ENCODE data around the gene BCKDHB.

The BCKDHB gene

DNA sequence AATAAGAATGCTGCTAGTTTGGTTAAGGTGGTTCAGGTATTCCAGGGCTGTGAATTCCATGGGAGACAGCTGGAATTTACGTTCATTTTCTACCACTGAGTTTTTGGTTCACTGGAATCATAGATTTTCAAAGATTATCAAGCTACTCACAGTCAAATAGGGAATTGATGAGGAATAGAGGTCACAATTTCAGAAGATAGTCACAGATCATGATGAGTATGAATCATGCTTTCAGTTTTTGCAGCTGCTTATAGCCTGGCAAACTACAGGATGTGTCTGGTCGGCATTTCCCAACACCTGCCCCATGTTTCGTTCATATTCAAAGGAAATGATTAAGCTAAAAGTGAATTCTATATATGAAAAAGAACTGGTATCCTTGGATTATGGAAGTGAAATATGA lies 58.7 kb downstream of the BCKDHB start:
- no peak for TF ChIP-seq CREB1 (IDR thresholded peaks at IDR 0.05; ENCODE audit: low read depth)
- TF ChIP-seq CEBPB (IDR thresholded peaks at IDR 0.05): no peak
- TF ChIP-seq EP300 (IDR thresholded peaks at IDR 0.05; ENCODE audit: borderline replicate concordance): no peak
- no peak for TF ChIP-seq TAF1 (IDR thresholded peaks at IDR 0.05; ENCODE audit: low read depth)
- no peak for TF ChIP-seq TCF12 (IDR thresholded peaks at IDR 0.05; ENCODE audit: low read depth)
- TF ChIP-seq, protein P1, sequence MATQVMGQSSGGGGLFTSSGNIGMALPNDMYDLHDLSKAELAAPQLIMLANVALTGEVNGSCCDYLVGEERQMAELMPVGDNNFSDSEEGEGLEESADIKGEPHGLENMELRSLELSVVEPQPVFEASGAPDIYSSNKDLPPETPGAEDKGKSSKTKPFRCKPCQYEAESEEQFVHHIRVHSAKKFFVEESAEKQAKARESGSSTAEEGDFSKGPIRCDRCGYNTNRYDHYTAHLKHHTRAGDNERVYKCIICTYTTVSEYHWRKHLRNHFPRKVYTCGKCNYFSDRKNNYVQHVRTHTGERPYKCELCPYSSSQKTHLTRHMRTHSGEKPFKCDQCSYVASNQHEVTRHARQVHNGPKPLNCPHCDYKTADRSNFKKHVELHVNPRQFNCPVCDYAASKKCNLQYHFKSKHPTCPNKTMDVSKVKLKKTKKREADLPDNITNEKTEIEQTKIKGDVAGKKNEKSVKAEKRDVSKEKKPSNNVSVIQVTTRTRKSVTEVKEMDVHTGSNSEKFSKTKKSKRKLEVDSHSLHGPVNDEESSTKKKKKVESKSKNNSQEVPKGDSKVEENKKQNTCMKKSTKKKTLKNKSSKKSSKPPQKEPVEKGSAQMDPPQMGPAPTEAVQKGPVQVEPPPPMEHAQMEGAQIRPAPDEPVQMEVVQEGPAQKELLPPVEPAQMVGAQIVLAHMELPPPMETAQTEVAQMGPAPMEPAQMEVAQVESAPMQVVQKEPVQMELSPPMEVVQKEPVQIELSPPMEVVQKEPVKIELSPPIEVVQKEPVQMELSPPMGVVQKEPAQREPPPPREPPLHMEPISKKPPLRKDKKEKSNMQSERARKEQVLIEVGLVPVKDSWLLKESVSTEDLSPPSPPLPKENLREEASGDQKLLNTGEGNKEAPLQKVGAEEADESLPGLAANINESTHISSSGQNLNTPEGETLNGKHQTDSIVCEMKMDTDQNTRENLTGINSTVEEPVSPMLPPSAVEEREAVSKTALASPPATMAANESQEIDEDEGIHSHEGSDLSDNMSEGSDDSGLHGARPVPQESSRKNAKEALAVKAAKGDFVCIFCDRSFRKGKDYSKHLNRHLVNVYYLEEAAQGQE (IDR thresholded peaks at IDR 0.05; ENCODE audit: low read depth): no peak
- TF ChIP-seq FOXM1 (IDR thresholded peaks at IDR 0.05; ENCODE audit: borderline replicate concordance, low read depth): no peak
- TF ChIP-seq NFIC (IDR thresholded peaks at IDR 0.05): no peak
- TF ChIP-seq TEAD4 (IDR thresholded peaks at IDR 0.05): no peak

DNA sequence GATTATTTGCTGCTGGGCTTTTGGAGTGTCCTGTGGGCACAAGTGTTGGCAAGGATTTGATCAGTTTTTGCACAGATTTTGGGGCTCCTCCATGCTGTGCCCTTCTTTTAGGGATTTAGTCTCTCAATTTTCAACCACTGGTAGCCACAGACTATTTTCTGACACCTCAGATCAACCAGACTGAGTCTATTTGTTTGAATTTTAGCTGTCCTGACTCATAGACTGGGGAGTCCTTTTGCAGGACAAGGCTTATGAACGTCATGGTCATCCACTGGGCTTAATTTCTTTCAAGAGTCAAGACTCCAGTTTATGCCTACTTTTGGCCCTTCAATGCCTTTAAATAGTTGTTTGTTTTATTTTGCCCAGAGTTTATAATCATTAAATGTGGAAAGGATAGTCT lies 59.3 kb downstream of the BCKDHB start:
- TF ChIP-seq EGR1 (IDR thresholded peaks at IDR 0.05): no peak
- TF ChIP-seq EP300 (IDR thresholded peaks at IDR 0.05; ENCODE audit: borderline replicate concordance): no peak

DNA sequence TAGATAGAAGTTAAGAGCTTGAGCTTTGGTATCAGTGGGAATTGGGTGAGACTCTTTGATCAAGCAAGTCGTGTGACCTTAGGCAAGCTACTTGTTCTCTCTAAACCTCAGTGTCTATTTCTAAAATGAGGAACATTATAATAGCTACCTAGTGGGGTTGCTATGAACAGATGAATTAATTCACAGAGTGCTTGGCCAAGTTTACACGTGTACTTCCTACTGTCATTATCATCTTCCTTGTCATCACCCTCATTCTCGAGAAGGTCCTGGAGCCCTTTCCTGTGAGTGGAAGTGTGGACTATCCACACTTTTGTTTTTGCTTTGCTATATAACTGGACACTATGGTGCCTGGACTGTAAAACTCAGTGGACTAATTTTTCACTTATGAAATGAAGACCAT lies 64.0 kb downstream of the BCKDHB start:
- TF ChIP-seq EP300 (IDR thresholded peaks at IDR 0.05; ENCODE audit: borderline replicate concordance) (no peak), TAF1 (IDR thresholded peaks at IDR 0.05; ENCODE audit: low read depth) (no peak), YY1 (IDR thresholded peaks at IDR 0.05; ENCODE audit: low read depth) (no peak), CEBPB (IDR thresholded peaks at IDR 0.05) (no peak), FOXM1 (IDR thresholded peaks at IDR 0.05; ENCODE audit: borderline replicate concordance, low read depth) (no peak), CREB1 (IDR thresholded peaks at IDR 0.05; ENCODE audit: low read depth) (no peak), ZBTB7A (IDR thresholded peaks at IDR 0.05; ENCODE audit: low read depth) (no peak), TEAD4 (IDR thresholded peaks at IDR 0.05) (no peak), EGR1 (IDR thresholded peaks at IDR 0.05) (no peak), RAD21 (IDR thresholded peaks at IDR 0.05; ENCODE audit: low read depth) (no peak), TCF12 (IDR thresholded peaks at IDR 0.05; ENCODE audit: low read depth) (no peak), NFIC (IDR thresholded peaks at IDR 0.05) (no peak)
- TF ChIP-seq, protein P2, sequence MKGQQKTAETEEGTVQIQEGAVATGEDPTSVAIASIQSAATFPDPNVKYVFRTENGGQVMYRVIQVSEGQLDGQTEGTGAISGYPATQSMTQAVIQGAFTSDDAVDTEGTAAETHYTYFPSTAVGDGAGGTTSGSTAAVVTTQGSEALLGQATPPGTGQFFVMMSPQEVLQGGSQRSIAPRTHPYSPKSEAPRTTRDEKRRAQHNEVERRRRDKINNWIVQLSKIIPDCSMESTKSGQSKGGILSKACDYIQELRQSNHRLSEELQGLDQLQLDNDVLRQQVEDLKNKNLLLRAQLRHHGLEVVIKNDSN (IDR thresholded peaks at IDR 0.05): no peak
- TF ChIP-seq, protein P1 (IDR thresholded peaks at IDR 0.05; ENCODE audit: low read depth): no peak
- TF ChIP-seq, protein P3, sequence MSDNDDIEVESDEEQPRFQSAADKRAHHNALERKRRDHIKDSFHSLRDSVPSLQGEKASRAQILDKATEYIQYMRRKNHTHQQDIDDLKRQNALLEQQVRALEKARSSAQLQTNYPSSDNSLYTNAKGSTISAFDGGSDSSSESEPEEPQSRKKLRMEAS (IDR thresholded peaks at IDR 0.05): no peak

DNA sequence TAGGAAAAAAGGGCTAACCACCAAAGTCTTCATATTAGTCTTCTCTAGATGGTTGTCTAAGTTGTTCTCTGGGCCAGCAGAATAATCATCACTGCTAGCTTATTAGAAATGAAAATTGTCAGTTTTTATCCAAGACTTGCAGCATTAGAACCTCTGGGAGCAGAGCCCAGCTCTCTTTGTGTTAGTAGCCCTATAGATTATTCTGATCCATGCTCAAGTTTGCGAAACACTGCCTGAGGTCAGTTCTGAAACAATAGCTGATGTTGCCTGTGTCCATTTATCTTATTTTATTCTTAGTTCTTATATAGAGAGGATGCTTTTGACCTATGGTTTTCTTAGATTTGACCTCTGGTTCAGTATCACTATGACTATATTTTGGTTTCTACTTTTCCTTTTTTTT lies 66.9 kb downstream of the BCKDHB start:
- TF ChIP-seq RAD21 (IDR thresholded peaks at IDR 0.05; ENCODE audit: low read depth): no peak
- TF ChIP-seq EP300 (IDR thresholded peaks at IDR 0.05; ENCODE audit: borderline replicate concordance): no peak
- TF ChIP-seq TAF1 (IDR thresholded peaks at IDR 0.05; ENCODE audit: low read depth): no peak
- TF ChIP-seq, protein P1 (IDR thresholded peaks at IDR 0.05; ENCODE audit: low read depth): no peak
- TF ChIP-seq, protein P2 (IDR thresholded peaks at IDR 0.05): no peak
- no peak for TF ChIP-seq CREB1 (IDR thresholded peaks at IDR 0.05; ENCODE audit: low read depth)
- no peak for TF ChIP-seq FOXM1 (IDR thresholded peaks at IDR 0.05; ENCODE audit: borderline replicate concordance, low read depth)
- TF ChIP-seq CEBPB (IDR thresholded peaks at IDR 0.05): no peak
- TF ChIP-seq YY1 (IDR thresholded peaks at IDR 0.05; ENCODE audit: low read depth): no peak
- TF ChIP-seq, protein P3 (IDR thresholded peaks at IDR 0.05): no peak
- TF ChIP-seq NFIC (IDR thresholded peaks at IDR 0.05): no peak
- TF ChIP-seq TCF12 (IDR thresholded peaks at IDR 0.05; ENCODE audit: low read depth): no peak
- no peak for TF ChIP-seq TEAD4 (IDR thresholded peaks at IDR 0.05)
- no peak for TF ChIP-seq ZBTB7A (IDR thresholded peaks at IDR 0.05; ENCODE audit: low read depth)

All from Ishikawa (cell line).